SK-N-SH (cell line): ENCODE measurements around the gene UBE2Z.

Source experiments
- CHD2 ChIP-seq: fragments of 150-350 bp; IDR thresholded peaks from 2 replicates; pipeline ENCODE4 v1.6.1; 2018; ENCODE audit warnings: low read length; ENCODE audit not compliant: partially characterized antibody
- GABPA ChIP-seq: IDR thresholded peaks from 2 replicates; pipeline ENCODE4 v1.4.0; 2012; ENCODE audit warnings: low read depth, mild to moderate bottlenecking
- JUND ChIP-seq: IDR thresholded peaks from 2 replicates; pipeline ENCODE4 v1.4.0; 2012
- TF ChIP-seq, protein P1 (sequence below): fragments of 200-600 bp; sonication (generic); IDR thresholded peaks from 2 replicates; pipeline ENCODE4 v1.6.1; 2017; ENCODE audit warnings: antibody characterized with exemption, mild to moderate bottlenecking, moderate library complexity

- TF ChIP-seq JUND: no peak; the same call in 1 of the 2 replicates
- TF ChIP-seq, protein P1, sequence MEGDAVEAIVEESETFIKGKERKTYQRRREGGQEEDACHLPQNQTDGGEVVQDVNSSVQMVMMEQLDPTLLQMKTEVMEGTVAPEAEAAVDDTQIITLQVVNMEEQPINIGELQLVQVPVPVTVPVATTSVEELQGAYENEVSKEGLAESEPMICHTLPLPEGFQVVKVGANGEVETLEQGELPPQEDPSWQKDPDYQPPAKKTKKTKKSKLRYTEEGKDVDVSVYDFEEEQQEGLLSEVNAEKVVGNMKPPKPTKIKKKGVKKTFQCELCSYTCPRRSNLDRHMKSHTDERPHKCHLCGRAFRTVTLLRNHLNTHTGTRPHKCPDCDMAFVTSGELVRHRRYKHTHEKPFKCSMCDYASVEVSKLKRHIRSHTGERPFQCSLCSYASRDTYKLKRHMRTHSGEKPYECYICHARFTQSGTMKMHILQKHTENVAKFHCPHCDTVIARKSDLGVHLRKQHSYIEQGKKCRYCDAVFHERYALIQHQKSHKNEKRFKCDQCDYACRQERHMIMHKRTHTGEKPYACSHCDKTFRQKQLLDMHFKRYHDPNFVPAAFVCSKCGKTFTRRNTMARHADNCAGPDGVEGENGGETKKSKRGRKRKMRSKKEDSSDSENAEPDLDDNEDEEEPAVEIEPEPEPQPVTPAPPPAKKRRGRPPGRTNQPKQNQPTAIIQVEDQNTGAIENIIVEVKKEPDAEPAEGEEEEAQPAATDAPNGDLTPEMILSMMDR: no peak
- TF ChIP-seq CHD2: no peak
- TF ChIP-seq GABPA: no peak
Observed at GRCh38 chr17:48961516-48962233, 53.5 kb downstream of the UBE2Z start.
